Renal pelvis (tissue), 4 donors: ENCODE data around the gene BTN1A1. TPM values are rescaled to one million over a fixed set of nuclear protein-coding genes. Genes with fewer than 3 reads are reported as not detected.

Source experiments
- DNase-seq: peaks from one replicate; pipeline ENCODE4 v3.0.0-alpha.2; 2013
- polyA plus RNA-seq, 3 donors: library from polyadenylated mRNA; unstranded; fragments of 120-200 nt; gene quantifications; one replicate each; pipeline ENCODE4 v1.2.1, GENCODE V29; 2013; ENCODE audit not compliant: insufficient read length in 3 of 3

BTN1A1 gene
- polyA plus RNA-seq, 3 donors, result 0.16 to 0.23 (median 0.18) TPM

- no peak for DNase-seq
Measured at GRCh38 chr6:26475823-26476729, 24.0 kb upstream of the BTN1A1 start.

GRCh38 chr6:26476896-26477295 is 23.2 kb upstream of the BTN1A1 start:
- DNase-seq, result no peak

- DNase-seq, result no peak
Measured at GRCh38 chr6:26477426-26477825, 22.7 kb upstream of the BTN1A1 start.

- no peak for DNase-seq
Measured at GRCh38 chr6:26478100-26478984, 21.8 kb upstream of the BTN1A1 start.

GRCh38 chr6:26478985-26479278 is 21.2 kb upstream of the BTN1A1 start:
- no peak for DNase-seq

- DNase-seq, result no peak
Measured at GRCh38 chr6:26482338-26482737, 17.8 kb upstream of the BTN1A1 start.

- DNase-seq, result no peak
Measured at GRCh38 chr6:26483727-26484126, 16.4 kb upstream of the BTN1A1 start.

- no peak for DNase-seq
Measured at GRCh38 chr6:26484161-26484560, 15.9 kb upstream of the BTN1A1 start.

GRCh38 chr6:26485112-26485780 is 14.9 kb upstream of the BTN1A1 start:
- DNase-seq, result no peak

GRCh38 chr6:26486358-26486757 is 13.7 kb upstream of the BTN1A1 start:
- no peak for DNase-seq

- no peak for DNase-seq
Measured at GRCh38 chr6:26487466-26487865, 12.6 kb upstream of the BTN1A1 start.

- no peak for DNase-seq
Measured at GRCh38 chr6:26489996-26490964, 9.8 kb upstream of the BTN1A1 start.

- no peak for DNase-seq
Measured at GRCh38 chr6:26491604-26492003, 8.5 kb upstream of the BTN1A1 start.

GRCh38 chr6:26493258-26493657 is 6.8 kb upstream of the BTN1A1 start:
- DNase-seq, result no peak

- DNase-seq, result no peak
Measured at GRCh38 chr6:26494117-26494516, 6.0 kb upstream of the BTN1A1 start.

- no peak for DNase-seq
Measured at GRCh38 chr6:26495281-26495680, 4.8 kb upstream of the BTN1A1 start.

GRCh38 chr6:26497610-26498009 is 2.5 kb upstream of the BTN1A1 start:
- no peak for DNase-seq

GRCh38 chr6:26501482-26501986 is 1.4 kb downstream of the BTN1A1 start:
- DNase-seq, result no peak

GRCh38 chr6:26502165-26502564 is 2.1 kb downstream of the BTN1A1 start:
- DNase-seq, result no peak

GRCh38 chr6:26502626-26503025 is 2.5 kb downstream of the BTN1A1 start:
- no peak for DNase-seq

GRCh38 chr6:26507658-26508057 is 7.6 kb downstream of the BTN1A1 start:
- DNase-seq, result no peak
